KG1 (cell line): ENCODE results near the gene CPNE6.

ENCODE experiments used
- DNase-seq: peaks from one replicate; lab custom pipeline; 2025; lab: John Stamatoyannopoulos, UW

Gene CPNE6

GRCh38 chr14:24086193-24086955 is 15.0 kb downstream of the CPNE6 start:
- DNase-seq: no peak

DNA sequence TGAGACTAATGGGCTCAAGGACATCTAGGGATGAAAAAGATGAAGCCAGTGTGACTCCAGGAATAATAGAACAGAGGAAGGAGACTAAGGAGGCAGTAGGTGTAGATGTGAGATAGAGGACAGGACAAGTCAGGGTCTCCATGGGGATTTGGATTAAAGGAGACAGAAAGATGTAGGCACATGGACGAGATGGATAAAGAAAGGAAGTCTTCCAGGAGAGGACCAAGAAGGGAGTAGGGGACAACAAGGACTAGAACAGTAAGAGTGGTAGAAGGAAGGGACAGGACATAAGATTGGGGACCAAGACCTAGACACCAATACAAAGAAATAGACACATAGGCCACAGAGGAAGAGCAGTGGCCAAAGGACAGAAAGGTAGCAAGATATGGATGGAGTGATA is 15.6 kb downstream of the CPNE6 start:
- no peak for DNase-seq

DNA sequence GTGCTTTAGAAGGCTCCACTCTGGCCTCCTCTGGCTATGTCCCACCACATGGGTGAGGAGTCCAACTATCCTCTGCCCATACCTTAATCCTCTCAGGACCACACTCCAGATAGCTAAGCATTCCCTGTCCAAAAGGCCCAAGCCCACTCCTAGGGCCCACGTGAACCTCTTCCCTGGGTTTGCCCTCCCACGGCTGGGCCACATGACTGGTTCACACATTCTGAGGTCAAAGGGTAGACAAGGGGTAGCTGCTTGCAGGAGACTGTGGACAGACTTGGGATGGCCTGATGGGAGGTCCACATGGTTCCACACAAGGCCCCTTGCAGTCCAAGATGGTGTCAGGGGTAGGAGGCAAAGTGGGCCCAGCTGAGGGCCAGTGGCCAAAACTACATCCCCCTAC is 16.7 kb downstream of the CPNE6 start:
- no peak for DNase-seq

DNA sequence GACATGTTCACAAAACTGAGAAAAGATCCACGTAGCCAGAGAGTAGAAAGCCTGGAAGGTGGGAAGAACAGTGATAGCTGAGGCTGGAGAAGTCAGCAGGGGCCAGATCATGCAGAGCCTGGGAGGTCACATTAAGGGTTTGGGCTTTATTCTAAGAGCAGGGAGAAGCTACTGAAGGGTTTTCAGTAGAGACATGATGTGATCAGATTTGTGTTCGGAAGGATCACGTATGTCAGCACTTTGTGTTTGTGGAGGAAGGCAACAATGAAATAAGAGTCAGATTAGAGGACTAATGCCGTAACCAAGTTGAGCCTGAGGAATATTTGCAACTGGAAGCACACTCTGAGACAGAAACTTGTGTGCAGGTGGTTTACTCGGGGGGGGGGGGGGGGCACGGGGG is 18.5 kb downstream of the CPNE6 start:
- no peak for DNase-seq

- no peak for DNase-seq
Measured at GRCh38 chr14:24092110-24092504, 20.7 kb downstream of the CPNE6 start.

DNA sequence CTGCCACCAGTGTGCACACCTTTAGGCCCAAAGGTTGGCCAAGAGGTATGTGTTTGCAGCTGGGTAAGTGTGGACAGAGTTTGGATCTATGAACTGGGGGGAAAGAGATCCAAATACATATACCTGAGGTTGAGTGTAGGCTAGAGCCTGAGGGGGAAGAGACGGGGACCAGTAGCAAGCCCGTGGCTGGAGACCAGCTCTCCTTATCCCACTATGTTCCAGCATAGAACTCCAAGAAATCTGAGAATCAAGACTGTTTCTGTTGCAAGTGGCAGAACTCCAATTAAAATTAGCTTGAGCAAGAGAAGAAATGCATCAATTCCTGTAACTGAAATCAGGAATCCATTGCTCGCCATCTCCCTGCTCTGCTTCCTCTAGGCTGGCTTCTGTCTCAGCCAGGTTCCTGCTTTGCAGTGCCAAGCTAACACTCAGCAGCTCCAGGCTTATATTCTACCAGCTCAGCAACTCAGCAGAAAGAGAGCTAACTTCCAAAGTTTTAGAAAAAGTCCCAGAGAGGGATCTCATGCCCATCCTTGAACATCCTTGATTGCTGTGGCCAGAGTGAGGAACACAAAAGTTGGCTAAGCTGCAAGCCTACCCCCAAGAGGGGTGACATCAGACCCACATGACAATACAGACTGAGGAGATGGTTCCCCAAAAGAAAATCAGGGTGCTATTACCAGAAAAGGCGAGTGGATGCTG is 21.3 kb downstream of the CPNE6 start:
- DNase-seq: no peak

DNA sequence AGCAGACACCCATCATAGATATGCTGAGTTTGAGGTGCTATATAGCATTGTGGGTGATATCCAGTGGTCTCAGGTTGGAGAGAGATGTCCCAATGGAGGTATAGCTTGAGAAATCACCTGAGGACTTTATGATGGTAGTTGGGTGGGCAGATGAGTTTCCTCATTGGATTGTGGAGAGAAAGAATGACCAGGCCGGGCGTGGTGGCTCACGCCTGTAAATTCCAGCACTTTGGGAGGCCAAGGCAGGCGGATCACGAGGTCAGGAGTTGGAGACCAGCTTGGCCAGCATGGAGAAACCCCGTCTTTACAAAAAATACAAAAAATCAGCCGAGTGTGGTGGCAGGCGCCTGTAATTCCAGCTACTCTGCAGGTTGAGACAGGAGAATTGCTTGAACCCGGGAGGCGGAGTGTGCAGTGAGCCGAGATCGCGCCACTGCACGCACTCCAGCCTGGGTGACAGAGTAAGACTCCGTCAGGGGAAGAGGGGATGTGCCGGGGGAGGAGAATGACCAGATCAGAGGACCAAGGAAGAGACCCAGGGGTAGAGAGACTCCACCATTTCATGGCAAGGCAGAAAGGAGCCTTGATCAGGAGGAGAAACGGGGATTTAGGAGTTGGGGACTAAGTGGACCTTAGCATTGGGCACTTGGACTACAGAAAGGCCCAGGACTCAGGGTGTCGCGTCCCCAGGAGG is 22.0 kb downstream of the CPNE6 start:
- DNase-seq: no peak

DNA sequence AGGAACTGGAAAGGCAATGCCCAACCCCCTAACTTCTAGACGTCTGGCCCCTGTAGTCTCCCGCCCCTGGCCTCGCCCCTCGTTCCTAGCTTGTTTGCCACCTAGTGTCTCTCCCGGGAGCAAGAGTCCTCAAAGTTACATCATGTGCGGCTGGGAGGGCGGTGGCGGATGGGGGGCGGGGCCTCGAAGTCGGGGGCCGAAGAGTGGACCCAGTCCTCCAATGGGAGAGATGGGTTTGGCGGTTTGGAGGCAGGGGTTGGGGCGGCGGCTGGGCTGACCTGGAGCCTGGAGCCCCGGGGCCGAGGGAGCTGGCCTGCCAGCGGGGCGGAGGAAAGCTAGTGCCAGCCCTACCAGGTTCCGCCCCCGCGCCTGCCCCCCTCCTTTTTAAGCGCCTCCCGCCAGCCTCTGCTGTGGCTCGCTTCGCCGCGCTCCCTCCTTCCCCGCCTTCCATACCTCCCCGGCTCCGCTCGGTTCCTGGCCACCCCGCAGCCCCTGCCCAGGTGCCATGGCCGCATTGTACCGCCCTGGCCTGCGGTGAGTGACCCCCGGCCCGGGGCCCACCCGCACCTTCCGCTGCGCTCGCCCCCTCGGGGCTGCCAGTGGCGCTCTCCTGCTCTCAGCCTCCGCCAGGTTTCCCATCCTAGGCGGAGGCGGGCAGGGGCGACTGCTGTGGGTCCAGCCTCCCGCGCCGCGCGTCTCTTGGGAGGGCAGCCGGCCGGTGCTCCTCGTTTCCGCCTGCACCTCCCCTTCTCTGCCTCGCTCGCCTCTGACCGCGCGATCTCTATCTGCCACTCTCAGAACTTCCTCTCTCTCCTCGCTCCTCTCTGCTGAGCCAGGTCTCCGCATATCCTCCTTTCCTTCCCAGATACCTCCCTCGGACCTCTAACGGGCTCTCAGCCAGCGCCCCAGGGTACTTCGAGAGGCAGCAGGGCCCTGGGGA is 22.8 kb downstream of the CPNE6 start, which contains the start of gene PCK2:
Gene PCK2 (plus strand): TSS at position 411 of the 940 bp plus-strand sequence. CDS start 95 bp downstream, at position 506.
- peak; percentile 87 for DNase-seq

DNA sequence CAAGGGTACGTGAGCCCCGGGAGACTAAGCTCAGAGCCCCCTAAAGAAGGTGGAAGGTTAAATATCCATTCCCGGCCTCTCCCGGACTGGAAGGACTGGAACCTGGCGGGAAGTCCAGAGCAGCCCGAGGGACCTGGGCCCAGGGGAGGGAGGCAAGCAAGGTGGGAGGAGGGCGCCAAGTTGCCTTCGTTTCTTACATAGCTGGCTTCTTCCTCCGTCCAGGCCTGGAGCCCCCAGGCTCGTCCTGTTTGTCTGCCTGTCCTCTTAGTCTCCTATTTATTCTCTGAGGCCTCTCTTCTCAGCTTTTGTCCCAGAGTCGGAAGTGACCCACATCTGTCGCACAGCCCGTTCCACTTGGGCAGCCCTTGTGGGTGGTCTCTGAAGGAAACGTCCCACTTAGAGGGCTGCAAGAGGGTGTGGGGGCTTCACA is 23.5 kb downstream of the CPNE6 start:
- no peak for DNase-seq

DNA sequence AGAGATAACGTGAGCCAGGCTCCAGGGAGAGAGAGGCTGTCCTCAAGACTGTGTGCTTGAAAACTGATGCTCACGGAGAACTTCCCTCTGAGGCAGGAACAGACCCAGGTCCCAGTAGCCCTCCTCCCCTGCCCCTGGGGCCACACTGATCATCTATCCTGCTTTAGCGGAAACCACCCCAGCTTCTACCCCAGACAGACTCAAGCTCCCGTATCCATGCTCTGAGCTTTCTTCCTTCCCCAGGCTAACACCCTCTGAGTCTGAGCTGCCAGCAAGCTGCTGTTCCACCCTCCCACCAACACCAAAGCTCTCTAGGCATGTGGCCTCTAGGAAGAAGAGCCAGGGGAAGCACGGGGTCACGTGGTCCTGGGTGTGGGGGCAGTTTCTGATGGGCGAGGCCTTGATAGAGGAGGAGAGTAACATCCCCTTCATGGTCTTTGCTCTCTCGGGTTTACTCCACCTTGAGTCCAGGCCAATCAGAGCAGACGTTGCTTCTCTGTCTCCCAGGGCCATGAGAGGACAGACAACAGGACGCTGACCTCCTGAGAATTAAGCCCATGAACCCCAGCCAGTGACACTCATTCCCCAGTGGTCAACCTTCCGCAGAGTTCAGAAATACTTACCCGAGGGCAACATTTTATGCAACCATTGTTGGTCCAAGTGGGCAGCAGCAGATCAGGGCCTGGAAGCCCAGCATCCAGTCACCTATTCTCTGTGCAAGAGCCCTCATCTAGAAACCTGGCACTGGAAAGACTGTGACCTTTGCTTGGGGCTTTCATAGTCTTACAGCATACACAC is 24.1 kb downstream of the CPNE6 start:
- peak; percentile 36 for DNase-seq

DNA sequence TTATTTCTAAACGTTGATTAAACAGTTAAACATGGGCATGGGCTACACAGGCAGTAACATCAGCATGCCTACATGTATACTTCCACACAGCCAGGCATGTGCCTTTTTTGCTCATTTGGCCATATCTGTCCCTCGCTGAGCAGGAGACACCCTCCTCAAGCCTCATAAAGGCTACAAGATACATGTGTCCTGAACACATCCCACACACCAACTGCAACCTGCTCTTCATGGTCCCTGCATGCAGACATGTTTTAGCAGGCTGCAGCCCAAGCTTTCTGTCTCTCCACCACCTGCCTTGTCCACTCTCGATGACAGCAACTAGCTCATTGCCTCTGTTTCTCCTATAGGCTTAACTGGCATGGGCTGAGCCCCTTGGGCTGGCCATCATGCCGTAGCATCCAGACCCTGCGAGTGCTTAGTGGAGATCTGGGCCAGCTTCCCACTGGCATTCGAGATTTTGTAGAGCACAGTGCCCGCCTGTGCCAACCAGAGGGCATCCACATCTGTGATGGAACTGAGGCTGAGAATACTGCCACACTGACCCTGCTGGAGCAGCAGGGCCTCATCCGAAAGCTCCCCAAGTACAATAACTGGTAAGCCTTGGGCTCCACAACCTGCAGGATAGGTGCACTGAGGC is 25.3 kb downstream of the CPNE6 start:
- no peak for DNase-seq

- no peak for DNase-seq
Measured at GRCh38 chr14:24098229-24098926, 27.0 kb downstream of the CPNE6 start.

DNA sequence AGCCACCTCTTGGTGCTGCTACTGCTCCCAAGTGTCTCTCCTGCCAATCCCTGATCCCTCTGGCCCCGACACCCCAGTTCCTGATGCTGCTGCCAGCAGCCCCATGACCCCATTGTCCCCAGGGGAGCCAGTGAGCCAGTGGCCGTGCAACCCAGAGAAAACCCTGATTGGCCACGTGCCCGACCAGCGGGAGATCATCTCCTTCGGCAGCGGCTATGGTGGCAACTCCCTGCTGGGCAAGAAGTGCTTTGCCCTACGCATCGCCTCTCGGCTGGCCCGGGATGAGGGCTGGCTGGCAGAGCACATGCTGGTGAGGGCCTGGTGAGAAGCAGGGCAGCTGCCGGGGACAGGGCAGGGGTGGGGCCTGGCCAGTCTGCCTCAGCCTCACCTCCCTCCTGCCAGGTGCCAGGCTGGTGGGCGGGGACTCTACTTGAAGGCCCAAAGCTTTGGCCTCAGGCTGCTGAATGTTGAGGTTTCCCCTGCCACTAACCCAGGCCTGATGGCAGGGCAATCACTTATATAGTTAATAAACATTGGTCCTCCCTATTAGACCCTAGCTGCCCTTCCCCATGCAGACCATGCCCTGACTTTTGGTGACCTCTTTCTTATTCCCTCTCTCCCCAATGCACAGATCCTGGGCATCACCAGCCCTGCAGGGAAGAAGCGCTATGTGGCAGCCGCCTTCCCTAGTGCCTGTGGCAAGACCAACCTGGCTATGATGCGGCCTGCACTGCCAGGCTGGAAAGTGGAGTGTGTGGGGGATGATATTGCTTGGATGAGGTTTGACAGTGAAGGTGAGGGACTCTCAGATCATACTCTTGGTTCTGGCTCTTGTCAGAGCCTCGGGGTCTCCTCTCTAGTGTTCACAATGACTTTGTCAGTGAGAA is 27.8 kb downstream of the CPNE6 start:
- no peak for DNase-seq

DNA sequence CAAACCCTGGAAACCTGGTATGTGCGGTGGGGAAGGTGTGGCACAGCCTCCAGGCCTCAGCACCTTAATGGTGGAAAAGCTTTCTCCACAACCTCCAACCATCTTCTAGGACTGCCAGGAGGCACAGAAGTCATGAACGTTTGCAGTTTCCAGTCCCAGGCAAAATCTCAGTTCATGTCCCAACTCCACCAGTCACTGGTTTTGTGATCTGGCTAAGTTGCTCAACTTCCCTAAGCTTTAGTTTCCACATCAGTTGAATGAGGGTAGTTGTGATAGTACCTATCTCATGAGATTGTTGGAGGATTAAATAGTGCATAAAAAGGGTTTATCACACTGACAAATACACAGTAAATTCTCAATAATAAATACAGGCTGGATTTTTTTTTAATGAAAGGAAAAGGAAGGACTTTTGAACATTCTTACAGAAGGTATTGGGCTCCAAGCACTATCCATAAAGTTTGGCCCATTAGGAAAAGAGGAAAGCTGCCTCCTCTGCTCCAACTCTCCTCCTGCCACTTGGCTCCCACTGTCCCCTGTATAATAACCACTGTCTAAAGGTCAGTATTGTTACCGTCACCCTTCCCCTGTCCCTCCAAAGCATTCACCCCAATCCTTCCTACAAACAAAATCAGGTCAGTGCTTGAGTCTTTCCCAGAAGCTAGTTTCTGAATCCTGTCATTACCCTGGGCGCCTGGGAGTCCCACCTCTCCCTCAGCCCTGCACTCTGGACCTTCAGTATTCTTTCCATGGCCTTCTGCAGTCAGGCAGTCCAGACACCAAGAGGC is 29.0 kb downstream of the CPNE6 start:
- DNase-seq: no peak

DNA sequence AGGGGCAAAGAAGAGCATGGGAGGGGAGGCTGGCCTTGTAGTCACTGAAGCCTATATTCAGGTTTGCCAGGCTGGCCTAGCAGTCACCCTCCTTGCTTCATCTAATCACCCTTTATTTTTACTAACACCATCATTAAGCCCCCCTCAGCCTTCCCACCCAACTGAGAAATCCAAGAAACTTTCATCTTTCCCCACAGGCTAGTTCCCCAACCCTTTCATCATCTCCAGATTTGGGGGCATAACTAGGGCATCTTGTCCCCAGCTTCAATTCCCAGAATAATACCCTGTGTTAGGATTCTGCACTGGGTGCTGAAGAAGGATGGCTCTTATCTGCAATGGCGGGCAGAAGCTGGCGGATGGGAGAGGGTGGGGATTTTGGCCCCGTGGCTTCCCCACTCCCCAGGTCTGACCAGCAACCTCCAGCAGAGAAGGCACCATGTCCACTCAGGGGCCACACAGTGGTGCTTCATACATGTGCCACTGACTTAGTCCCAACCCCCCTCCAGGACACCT is 29.7 kb downstream of the CPNE6 start:
- DNase-seq: no peak

DNA sequence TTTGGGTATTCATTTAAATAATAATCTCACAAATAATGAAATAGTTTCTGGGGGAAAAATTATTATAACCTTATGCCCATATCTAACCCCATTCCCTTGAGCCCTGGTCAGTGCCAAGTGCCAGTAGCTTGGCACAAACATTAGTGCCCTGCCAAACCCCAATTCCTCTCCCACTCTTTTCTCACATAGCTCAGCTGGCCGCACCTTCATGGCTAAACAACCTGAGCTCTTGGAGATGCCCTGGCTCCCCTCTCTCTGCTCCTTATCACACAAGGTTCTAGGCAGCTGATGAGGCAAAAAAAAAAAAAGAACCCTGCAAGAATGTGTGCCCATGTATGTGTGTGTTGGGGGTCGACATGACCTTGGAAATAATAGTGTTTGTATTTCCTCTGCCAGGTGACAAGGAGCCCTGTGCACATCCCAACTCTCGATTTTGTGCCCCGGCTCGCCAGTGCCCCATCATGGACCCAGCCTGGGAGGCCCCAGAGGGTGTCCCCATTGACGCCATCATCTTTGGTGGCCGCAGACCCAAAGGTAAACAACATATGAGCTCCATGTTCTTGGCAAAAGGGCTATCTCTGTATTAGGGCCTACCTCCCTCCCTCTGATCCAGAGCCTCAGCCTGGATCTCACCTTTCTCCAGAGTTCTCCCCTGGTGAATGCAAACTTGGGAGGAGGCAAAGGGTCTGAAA is 31.1 kb downstream of the CPNE6 start:
- DNase-seq: no peak

DNA sequence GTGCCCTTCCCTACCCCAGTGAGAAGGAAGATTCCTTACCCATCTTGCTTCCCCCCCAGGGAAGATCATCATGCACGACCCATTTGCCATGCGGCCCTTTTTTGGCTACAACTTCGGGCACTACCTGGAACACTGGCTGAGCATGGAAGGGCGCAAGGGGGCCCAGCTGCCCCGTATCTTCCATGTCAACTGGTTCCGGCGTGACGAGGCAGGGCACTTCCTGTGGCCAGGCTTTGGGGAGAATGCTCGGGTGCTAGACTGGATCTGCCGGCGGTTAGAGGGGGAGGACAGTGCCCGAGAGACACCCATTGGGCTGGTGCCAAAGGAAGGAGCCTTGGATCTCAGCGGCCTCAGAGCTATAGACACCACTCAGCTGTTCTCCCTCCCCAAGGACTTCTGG is 32.1 kb downstream of the CPNE6 start:
- DNase-seq: no peak
